HepG2 (cell line): ENCODE measurements around the gene COASY. TPM values are rescaled to one million over a fixed set of nuclear protein-coding genes. Genes with fewer than 3 reads are reported as not detected.
A peak's percentile ranks its signal among the peaks of the same experiment; 100 is the strongest.

Experiments
- ATAC-seq: fragments of 200-7000 bp; cut with Tn5 transposase; 3 replicates; pipeline ENCODE4 v1.9.1; 2020; ENCODE audit warnings: mild to moderate bottlenecking, moderate library complexity
- BruUV-seq: library from RNA; stranded (reverse); fragments of 400-500 nt; replicated peaks from 2 replicates; lab custom pipeline; 2021; lab: Mats Ljungman, UMichigan
- CTCF ChIA-PET: fragments of 300-600 bp; formaldehyde crosslinking; extraction: SDS; loops from one replicate; lab custom pipeline; 2021; ENCODE audit warnings: low total read pairs, inconsistent platforms, low intra/inter-chr PET ratio; lab: Yijun Ruan, JAX
- POLR2A ChIA-PET: fragments of 350-600 bp; sonication (Branson Sonifier 250); formaldehyde crosslinking; loops from one replicate; lab custom pipeline; 2020; ENCODE audit warnings: antibody characterized with exemption, inconsistent platforms; lab: Yijun Ruan, JAX
- DNase-seq: peaks from one replicate; pipeline ENCODE4 v3.0.0-alpha.2; 2015; ENCODE audit warnings: low spot score
- FAIRE-seq: peaks from 3 replicates; lab custom pipeline; 2011; peaks lifted over from hg19 to GRCh38; lab: Jason Lieb, UNC
- H2AFZ ChIP-seq: one replicate; pipeline ENCODE4 v1.6.1; 2011; ENCODE audit warnings: low read length, inconsistent platforms
- H3K27ac ChIP-seq: fragments of 300-600 bp; 3 replicates; pipeline ENCODE4 v1.8.0; 2011; ENCODE audit warnings: mixed run types, mild to moderate bottlenecking, mixed read lengths, low read length, inconsistent platforms; ENCODE audit not compliant: insufficient read depth; ENCODE audit errors: extremely low read length
- H3K27me3 ChIP-seq, 2 experiments: fragments of 200-600 bp in 1 of 2; 2 replicates in 1 of 2; 3 replicates in 1 of 2; pipeline versions ENCODE4 v1.6.0 to v1.8.0; 2011; ENCODE audit warnings: low read length in 2 of 2, mild to moderate bottlenecking in 2 of 2, moderate library complexity in 2 of 2, inconsistent platforms in 1 of 2; ENCODE audit not compliant: insufficient read depth in 2 of 2, control insufficient read depth in 1 of 2
- H3K36me3 ChIP-seq, 2 experiments: fragments of 200-600 bp in 1 of 2; replicated peaks in 1 of 2; 2 replicates in 1 of 2; 3 replicates in 1 of 2; pipeline versions ENCODE4 v1.5.1 to v1.8.0; 2011; ENCODE audit warnings: low read length in 2 of 2, inconsistent platforms in 1 of 2; ENCODE audit not compliant: insufficient read depth in 2 of 2, control insufficient read depth in 1 of 2
- H3K4me1 ChIP-seq: 2 replicates; pipeline ENCODE4 v1.5.1; 2012; ENCODE audit warnings: low read length, inconsistent platforms; ENCODE audit not compliant: insufficient read depth
- H3K4me2 ChIP-seq: 2 replicates; pipeline ENCODE4 v1.6.0; 2011; ENCODE audit warnings: low read depth, low read length, inconsistent platforms
- H3K4me3 ChIP-seq, 3 experiments: fragments of 200-600 bp in 1 of 3; sonication (generic), shearing (Covaris generic) in 1 of 3; replicated peaks in 1 of 3; 2 replicates each; pipeline ENCODE4 v1.5.1; 2011 to 2016; ENCODE audit warnings: low read length in 3 of 3, inconsistent platforms in 2 of 3, low read depth in 2 of 3, mild to moderate bottlenecking in 2 of 3, control low read depth in 1 of 3, mixed read lengths in 1 of 3; ENCODE audit not compliant: insufficient read depth in 1 of 3
- H3K79me2 ChIP-seq: one replicate; pipeline ENCODE4 v1.6.1; 2011; ENCODE audit warnings: low read length, inconsistent platforms; ENCODE audit not compliant: insufficient read depth
- H3K9ac ChIP-seq: 2 replicates; pipeline ENCODE4 v1.6.0; 2011; ENCODE audit warnings: mild to moderate bottlenecking, low read depth, low read length, inconsistent platforms; ENCODE audit not compliant: insufficient read depth
- H3K9me3 ChIP-seq: 2 replicates; pipeline ENCODE4 v1.5.1; 2012; ENCODE audit warnings: mild to moderate bottlenecking, low read length
- H4K20me1 ChIP-seq: 2 replicates; pipeline ENCODE4 v1.6.0; 2011; ENCODE audit warnings: inconsistent platforms, mild to moderate bottlenecking, low read length, moderate library complexity; ENCODE audit not compliant: insufficient read depth
- AGO2 ChIP-seq: fragments of 200-400 bp; formaldehyde crosslinking; optimal IDR thresholded peaks from 2 replicates; pipeline ENCODE3; 2017; ENCODE audit warnings: mild to moderate bottlenecking, low read depth, low read length, moderate library complexity
- CEBPG ChIP-seq: IDR thresholded peaks from 2 replicates; pipeline ENCODE4 v1.6.1; 2016
- DMTF1 ChIP-seq: sonication (generic); formaldehyde crosslinking; IDR thresholded peaks from 2 replicates; pipeline ENCODE4 v1.4.0; 2020; ENCODE audit warnings: mild to moderate bottlenecking, missing genetic modification reagents
- EHMT2 ChIP-seq: fragments of 200-600 bp; sonication (generic); IDR thresholded peaks from 2 replicates; pipeline ENCODE4 v1.7.0; 2017; ENCODE audit warnings: antibody characterized with exemption, low read depth, low read length, borderline replicate concordance
- ELF3 ChIP-seq: IDR thresholded peaks from 2 replicates; pipeline ENCODE4 v1.6.1; 2016; ENCODE audit warnings: missing genetic modification reagents, missing compliant biosample characterization
- HNRNPLL ChIP-seq: fragments of 200-400 bp; formaldehyde crosslinking; IDR thresholded peaks from 2 replicates; pipeline ENCODE4 v1.6.1; 2017; ENCODE audit warnings: mild to moderate bottlenecking, low read depth, low read length; ENCODE audit not compliant: poor library complexity, severe bottlenecking
- MBD4 ChIP-seq: IDR thresholded peaks from 2 replicates; pipeline ENCODE4 v1.6.1; 2012; ENCODE audit warnings: low read length, inconsistent platforms, borderline replicate concordance
- MYC ChIP-seq: sonication (generic); formaldehyde crosslinking; IDR thresholded peaks from 2 replicates; pipeline ENCODE4 v1.9.0; 2021; ENCODE audit warnings: missing genetic modification reagents, borderline replicate concordance
- POLR2AphosphoS2 ChIP-seq: IDR thresholded peaks from 2 replicates; pipeline ENCODE4 v1.6.1; 2011; ENCODE audit warnings: low read depth, low read length, improper control_type of control experiment
- RARG ChIP-seq: sonication (generic); formaldehyde crosslinking; IDR thresholded peaks from 2 replicates; pipeline ENCODE4 v1.4.0; 2020; ENCODE audit warnings: low read depth, mild to moderate bottlenecking, missing genetic modification reagents
- RXRA ChIP-seq: sonication (generic); formaldehyde crosslinking; IDR thresholded peaks from 2 replicates; pipeline ENCODE4 v1.5.1; 2020; ENCODE audit warnings: missing genetic modification reagents
- SIX4 ChIP-seq: sonication (generic); formaldehyde crosslinking; IDR thresholded peaks from 2 replicates; pipeline ENCODE4 v1.4.0; 2020; ENCODE audit warnings: missing genetic modification reagents
- TGIF2 ChIP-seq: IDR thresholded peaks from 2 replicates; pipeline ENCODE4 v1.6.1; 2016; ENCODE audit warnings: control low read depth, missing compliant biosample characterization
- ZBTB38 ChIP-seq: sonication (generic); formaldehyde crosslinking; IDR thresholded peaks from 2 replicates; pipeline ENCODE4 v1.5.1; 2020; ENCODE audit warnings: mild to moderate bottlenecking, missing genetic modification reagents
- ZFP90 ChIP-seq: sonication (generic); formaldehyde crosslinking; IDR thresholded peaks from 2 replicates; pipeline ENCODE4 v1.8.0; 2022; ENCODE audit warnings: missing genetic modification reagents, mild to moderate bottlenecking, inconsistent platforms, borderline replicate concordance
- ZNF251 ChIP-seq: sonication (generic); formaldehyde crosslinking; IDR thresholded peaks from 2 replicates; pipeline ENCODE4 v1.9.0; 2021; ENCODE audit warnings: mild to moderate bottlenecking, missing genetic modification reagents
- ZNF260 ChIP-seq: sonication (generic); formaldehyde crosslinking; IDR thresholded peaks from 2 replicates; pipeline ENCODE4 v1.4.0; 2020; ENCODE audit warnings: missing genetic modification reagents, low read depth, mild to moderate bottlenecking, borderline replicate concordance
- ZNF768 ChIP-seq: sonication (generic); formaldehyde crosslinking; IDR thresholded peaks from 2 replicates; pipeline ENCODE4 v1.4.0; 2020; ENCODE audit warnings: missing genetic modification reagents
- WGBS: methylation state at CpG from one replicate; pipeline ENCODE4 v1.1.6; 2017; ENCODE audit warnings: low lambda C conversion rate; 5-methylcytosine and 5-hydroxymethylcytosine counted together
- in situ Hi-C: cut with HindIII; loops from 2 replicates; pipeline ENCODE4 v1.10.0; 2017; ENCODE audit warnings: low pct_unique_long_range_greater_than_20kb; ENCODE audit not compliant: extremely low pct_ligation_motif_present
- intact Hi-C: fragments of 100-400 bp; cut with micrococcal nuclease; formaldehyde crosslinking; loops from one replicate; pipeline ENCODE4 v1.10.0; 2022; ENCODE audit not compliant: unreplicated experiment
- polyA plus RNA-seq, 8 experiments: library from polyadenylated mRNA; depleted of rRNA in 3 of 8; stranded (reverse) in 7 of 8; unstranded in 1 of 8; fragments of >200 nt; fragmentation: Illumina TruSeq in 4 of 8; extraction: Trizol in 4 of 8; gene quantifications; 2 replicates each; pipeline versions ENCODE4 v1.2.1 to v1.2.3, GENCODE V29; 2011 to 2016; ENCODE audit warnings: low read depth in 4 of 8, missing spikeins in 1 of 8, mixed read lengths in 1 of 8; ENCODE audit not compliant: insufficient read depth in 1 of 8
- total RNA-seq, 5 experiments: library from RNA; depleted of rRNA; stranded (reverse); fragments of >200 nt; fragmentation: Illumina TruSeq; extraction: Trizol; gene quantifications; 2 replicates each; pipeline ENCODE4 v1.2.3, GENCODE V29; 2016; ENCODE audit warnings: low read depth in 1 of 5
- TF ChIP-seq, protein P1 (sequence below): sonication (generic); formaldehyde crosslinking; IDR thresholded peaks from 2 replicates; pipeline ENCODE4 v1.4.0; 2020; ENCODE audit warnings: missing genetic modification reagents
- TF ChIP-seq, protein P2 (sequence below): sonication (generic); formaldehyde crosslinking; IDR thresholded peaks from 2 replicates; pipeline ENCODE4 v1.5.0; 2020; ENCODE audit warnings: missing genetic modification reagents

The COASY gene
- total and polyA plus RNA-seq, 2 of the 13 experiments (the other 11 are each of a cell fraction or from before 2014, with no cell fraction given): 90.7 to 125 TPM

DNA sequence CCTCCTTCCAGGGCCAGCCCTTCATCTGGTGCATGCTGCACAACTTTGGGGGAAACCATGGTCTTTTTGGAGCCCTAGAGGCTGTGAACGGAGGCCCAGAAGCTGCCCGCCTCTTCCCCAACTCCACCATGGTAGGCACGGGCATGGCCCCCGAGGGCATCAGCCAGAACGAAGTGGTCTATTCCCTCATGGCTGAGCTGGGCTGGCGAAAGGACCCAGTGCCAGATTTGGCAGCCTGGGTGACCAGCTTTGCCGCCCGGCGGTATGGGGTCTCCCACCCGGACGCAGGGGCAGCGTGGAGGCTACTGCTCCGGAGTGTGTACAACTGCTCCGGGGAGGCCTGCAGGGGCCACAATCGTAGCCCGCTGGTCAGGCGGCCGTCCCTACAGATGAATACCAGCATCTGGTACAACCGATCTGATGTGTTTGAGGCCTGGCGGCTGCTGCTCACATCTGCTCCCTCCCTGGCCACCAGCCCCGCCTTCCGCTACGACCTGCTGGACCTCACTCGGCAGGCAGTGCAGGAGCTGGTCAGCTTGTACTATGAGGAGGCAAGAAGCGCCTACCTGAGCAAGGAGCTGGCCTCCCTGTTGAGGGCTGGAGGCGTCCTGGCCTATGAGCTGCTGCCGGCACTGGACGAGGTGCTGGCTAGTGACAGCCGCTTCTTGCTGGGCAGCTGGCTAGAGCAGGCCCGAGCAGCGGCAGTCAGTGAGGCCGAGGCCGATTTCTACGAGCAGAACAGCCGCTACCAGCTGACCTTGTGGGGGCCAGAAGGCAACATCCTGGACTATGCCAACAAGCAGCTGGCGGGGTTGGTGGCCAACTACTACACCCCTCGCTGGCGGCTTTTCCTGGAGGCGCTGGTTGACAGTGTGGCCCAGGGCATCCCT lies 18.5 kb upstream of the COASY start:
- CTCF ChIA-PET: no interaction called here
- H4K20me1 ChIP-seq: no peaks in the 10 kb centered on the region
- ATAC-seq (no peak), DNase-seq (no peak), FAIRE-seq (no peak)
- in situ Hi-C loops: no loop called here
- 98% methylated on average over 21 of the region's 39 CpGs for WGBS
- H3K27ac ChIP-seq: peak overlapping the region; percentile 83
- H3K27me3 ChIP-seq: no peaks in the 10 kb centered on the region
- POLR2A ChIA-PET: interaction anchor here (0.9 to 4.0 kb wide), 4 partner anchors 8 to 19 kb away, joined by 3 to 67 read pairs (median 11); no protein-coding TSS in a partner anchor
- no peak overlapping the region for H2AFZ ChIP-seq
- no TSS peak for BruUV-seq
- H3K4me1 ChIP-seq: peaks cover 64% of the 10 kb centered on the region
- H3K4me2 ChIP-seq: no peak overlapping the region
- H3K9me3 ChIP-seq: no peaks in the 10 kb centered on the region
- intact Hi-C loops: no loop called here
- peak overlapping the region; percentile 9 for H3K9ac ChIP-seq
- H3K4me3 ChIP-seq: no peak overlapping the region
- no peaks in the 10 kb centered on the region for H3K79me2 ChIP-seq
- peaks cover 3 to 19% of the 10 kb centered on the region in 2 experiments; a peak in 3 of 5 replicates for H3K36me3 ChIP-seq
- TF ChIP-seq ZNF768 (CRISPR knock-in tag) (peak; percentile 32; the same call in 1 of the 2 replicates), ELF3 (CRISPR knock-in tag) (no peak), EHMT2 (no peak), CEBPG (CRISPR knock-in tag) (no peak), ZNF251 (CRISPR knock-in tag) (no peak), SIX4 (no peak), ZNF260 (no peak), ZBTB38 (CRISPR knock-in tag) (peak; percentile 98), TGIF2 (CRISPR knock-in tag) (no peak), AGO2 (peak; percentile 77), ZFP90 (CRISPR knock-in tag) (0 out of 2 replicates have a peak, but pooled peaks have one; percentile 27), HNRNPLL (no peak), DMTF1 (CRISPR knock-in tag) (no peak), RXRA (CRISPR knock-in tag) (no peak; the same call in 1 of the 2 replicates), MBD4 (no peak), RARG (CRISPR knock-in tag) (no peak), POLR2AphosphoS2 (peak; percentile 70; the same call in 1 of the 2 replicates), MYC (CRISPR knock-in tag) (no peak)
- TF ChIP-seq, protein P1, sequence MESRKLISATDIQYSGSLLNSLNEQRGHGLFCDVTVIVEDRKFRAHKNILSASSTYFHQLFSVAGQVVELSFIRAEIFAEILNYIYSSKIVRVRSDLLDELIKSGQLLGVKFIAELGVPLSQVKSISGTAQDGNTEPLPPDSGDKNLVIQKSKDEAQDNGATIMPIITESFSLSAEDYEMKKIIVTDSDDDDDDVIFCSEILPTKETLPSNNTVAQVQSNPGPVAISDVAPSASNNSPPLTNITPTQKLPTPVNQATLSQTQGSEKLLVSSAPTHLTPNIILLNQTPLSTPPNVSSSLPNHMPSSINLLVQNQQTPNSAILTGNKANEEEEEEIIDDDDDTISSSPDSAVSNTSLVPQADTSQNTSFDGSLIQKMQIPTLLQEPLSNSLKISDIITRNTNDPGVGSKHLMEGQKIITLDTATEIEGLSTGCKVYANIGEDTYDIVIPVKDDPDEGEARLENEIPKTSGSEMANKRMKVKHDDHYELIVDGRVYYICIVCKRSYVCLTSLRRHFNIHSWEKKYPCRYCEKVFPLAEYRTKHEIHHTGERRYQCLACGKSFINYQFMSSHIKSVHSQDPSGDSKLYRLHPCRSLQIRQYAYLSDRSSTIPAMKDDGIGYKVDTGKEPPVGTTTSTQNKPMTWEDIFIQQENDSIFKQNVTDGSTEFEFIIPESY (CRISPR knock-in tag): peak; percentile 93
- TF ChIP-seq, protein P2, sequence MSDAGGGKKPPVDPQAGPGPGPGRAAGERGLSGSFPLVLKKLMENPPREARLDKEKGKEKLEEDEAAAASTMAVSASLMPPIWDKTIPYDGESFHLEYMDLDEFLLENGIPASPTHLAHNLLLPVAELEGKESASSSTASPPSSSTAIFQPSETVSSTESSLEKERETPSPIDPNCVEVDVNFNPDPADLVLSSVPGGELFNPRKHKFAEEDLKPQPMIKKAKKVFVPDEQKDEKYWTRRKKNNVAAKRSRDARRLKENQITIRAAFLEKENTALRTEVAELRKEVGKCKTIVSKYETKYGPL (CRISPR knock-in tag): no peak
